SIG-M5 (cell line): ENCODE measurements around the gene MAN1B1.
A peak's percentile ranks its signal among the peaks of the same experiment; 100 is the strongest.
"Not testable (repeated sequence)": the region's sequence is repeated elsewhere in the genome, so short reads cannot be mapped to it uniquely, and the experiment has no call there.

Experiments used
- DNase-seq: peaks from one replicate; lab custom pipeline; 2025; lab: John Stamatoyannopoulos, UW

The MAN1B1 gene

GRCh38 chr9:137052998-137053943 is 33.5 kb upstream of the MAN1B1 start:
- no peak for DNase-seq

GRCh38 chr9:137053944-137054931 is 32.5 kb upstream of the MAN1B1 start, which contains the start of gene ENTPD2:
Gene ENTPD2 (minus strand): TSS chr9:137054061. CDS start chr9:137053997, 64 bp downstream.
- DNase-seq = no peak

- DNase-seq = no peak
Measured at GRCh38 chr9:137054932-137055384, 31.8 kb upstream of the MAN1B1 start.

GRCh38 chr9:137055385-137056364 is 31.1 kb upstream of the MAN1B1 start:
- no peak for DNase-seq

- no peak for DNase-seq
Measured at GRCh38 chr9:137056739-137057415, 29.9 kb upstream of the MAN1B1 start.

GRCh38 chr9:137057545-137057944 is 29.2 kb upstream of the MAN1B1 start:
- no peak for DNase-seq

- DNase-seq = no peak
Measured at GRCh38 chr9:137058521-137059234, 28.1 kb upstream of the MAN1B1 start.

GRCh38 chr9:137062384-137062783 is 24.4 kb upstream of the MAN1B1 start:
- DNase-seq = no peak

GRCh38 chr9:137062798-137063197 is 24.0 kb upstream of the MAN1B1 start:
- DNase-seq = not testable (repeated sequence)

GRCh38 chr9:137063311-137064026 is 23.3 kb upstream of the MAN1B1 start:
- no peak for DNase-seq

- no peak for DNase-seq
Measured at GRCh38 chr9:137064027-137064879, 22.5 kb upstream of the MAN1B1 start.

- no peak for DNase-seq
Measured at GRCh38 chr9:137064880-137065164, 22.0 kb upstream of the MAN1B1 start.

GRCh38 chr9:137065336-137065967 is 21.3 kb upstream of the MAN1B1 start:
- DNase-seq = no peak

- DNase-seq = no peak
Measured at GRCh38 chr9:137066096-137066861, 20.5 kb upstream of the MAN1B1 start.

GRCh38 chr9:137067860-137068538 is 18.8 kb upstream of the MAN1B1 start:
- DNase-seq = peak; percentile 42
